Breast epithelium (tissue), 4 donors: ENCODE data around the gene RASSF7. TPM values are rescaled to one million over a fixed set of nuclear protein-coding genes. Genes with fewer than 3 reads are reported as not detected.
A peak's percentile ranks its signal among the peaks of the same experiment; 100 is the strongest.

Experiments
- DNase-seq, 2 donors: peaks; one replicate each; pipeline ENCODE4 v3.0.0-alpha.2; 2019; ENCODE audit warnings: low spot score in 2 of 2
- H3K27ac ChIP-seq, 2 donors: fragments of 200-600 bp; sonication (generic) in 1 of 2; one replicate each; pipeline ENCODE4 v1.5.1; 2016 to 2019; ENCODE audit warnings: mild to moderate bottlenecking in 1 of 2
- H3K27me3 ChIP-seq, 2 donors: fragments of 200-600 bp; sonication (generic) in 1 of 2; one replicate each; pipeline versions ENCODE4 v1.5.1 to v1.6.0; 2017 to 2019; ENCODE audit warnings: control low read depth in 1 of 2, mild to moderate bottlenecking in 1 of 2
- H3K36me3 ChIP-seq: fragments of 200-600 bp; one replicate; pipeline ENCODE4 v1.5.1; 2019
- H3K4me1 ChIP-seq, 2 donors: fragments of 200-600 bp; sonication (generic); one replicate each; pipeline ENCODE4 v1.5.1; 2016 to 2019; ENCODE audit warnings: control low read depth in 1 of 2
- H3K4me3 ChIP-seq, 3 donors: fragments of 200-600 bp; sonication (generic); 1 replicate in 2 of 3; 2 replicates in 1 of 3; pipeline ENCODE4 v1.5.1; 2016 to 2019; ENCODE audit warnings: mild to moderate bottlenecking in 3 of 3, moderate library complexity in 2 of 3
- H3K9me3 ChIP-seq, 2 donors: fragments of 200-600 bp; sonication (generic) in 1 of 2; one replicate each; pipeline ENCODE4 v1.5.1; 2016 to 2019; ENCODE audit warnings: control low read depth in 1 of 2
- POLR2A ChIP-seq: fragments of 450-650 bp; IDR thresholded peaks from one replicate; pipeline ENCODE4 v1.6.1; 2016; ENCODE audit warnings: antibody characterized with exemption, mild to moderate bottlenecking, moderate library complexity
- POLR2AphosphoS5 ChIP-seq, 3 donors: sonication (generic); formaldehyde crosslinking; IDR thresholded peaks; one replicate each; pipeline ENCODE4 v1.6.1; 2017; ENCODE audit warnings: antibody characterized with exemption in 3 of 3
- intact Hi-C: fragments of 100-400 bp; cut with DNase I; formaldehyde crosslinking; loops from one replicate; pipeline ENCODE4 v1.15.1; 2023; ENCODE audit warnings: low total_unique reads
- total RNA-seq, 3 donors: library from RNA; depleted of rRNA; stranded (reverse); fragments of >200 nt; gene quantifications; one replicate each; pipeline ENCODE4 v1.1.0, GENCODE V29; 2016
- TF ChIP-seq, protein P1 (sequence below), 3 donors: fragments of 450-650 bp; IDR thresholded peaks; one replicate each; pipeline ENCODE4 v1.5.1; 2016 to 2017; ENCODE audit warnings: antibody characterized with exemption in 3 of 3, mild to moderate bottlenecking in 3 of 3, moderate library complexity in 3 of 3

RASSF7 gene
- total RNA-seq, 3 donors from 2014 or later: 7.5 to 58.5 (median 33.1) TPM

DNA sequence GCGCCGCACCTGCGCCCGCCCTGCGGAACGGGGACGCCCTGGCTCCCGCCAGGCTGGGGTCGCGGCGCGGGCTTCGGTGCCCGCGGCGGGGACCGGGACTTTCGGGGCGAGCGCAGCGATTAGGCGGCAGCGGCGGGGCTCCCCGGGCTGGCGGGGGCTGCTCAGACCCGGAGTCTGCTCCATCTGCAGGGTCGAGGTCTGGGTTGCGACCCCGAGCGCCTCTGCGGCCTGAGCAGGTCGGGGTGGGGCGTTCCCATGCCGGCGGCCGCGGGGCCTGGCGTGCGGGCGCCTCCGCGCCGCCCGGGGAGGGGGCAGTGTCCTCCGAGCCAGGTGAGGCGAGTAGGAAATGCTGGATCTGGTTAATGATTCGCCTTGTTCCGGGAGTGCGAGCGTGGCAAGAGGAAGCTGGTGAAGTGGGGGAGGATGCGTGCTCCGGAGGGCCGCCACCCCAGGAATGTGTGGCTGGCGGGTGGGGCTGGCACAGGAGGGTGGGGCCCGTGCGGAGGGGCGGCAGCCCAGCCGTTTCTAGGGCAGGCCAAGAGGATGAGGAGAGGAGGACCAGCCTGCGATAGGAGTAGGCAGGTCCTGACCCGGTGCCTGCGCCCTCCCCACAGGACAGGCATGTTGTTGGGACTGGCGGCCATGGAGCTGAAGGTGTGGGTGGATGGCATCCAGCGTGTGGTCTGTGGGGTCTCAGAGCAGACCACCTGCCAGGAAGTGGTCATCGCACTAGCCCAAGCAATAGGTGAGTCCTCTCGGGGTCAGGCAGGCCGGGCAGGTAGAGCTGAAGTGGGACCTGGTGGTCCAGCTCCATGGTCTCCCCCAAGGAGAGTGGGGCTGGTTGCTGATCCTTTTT lies 606 bp downstream of the RASSF7 start:
- TF ChIP-seq, protein P1, sequence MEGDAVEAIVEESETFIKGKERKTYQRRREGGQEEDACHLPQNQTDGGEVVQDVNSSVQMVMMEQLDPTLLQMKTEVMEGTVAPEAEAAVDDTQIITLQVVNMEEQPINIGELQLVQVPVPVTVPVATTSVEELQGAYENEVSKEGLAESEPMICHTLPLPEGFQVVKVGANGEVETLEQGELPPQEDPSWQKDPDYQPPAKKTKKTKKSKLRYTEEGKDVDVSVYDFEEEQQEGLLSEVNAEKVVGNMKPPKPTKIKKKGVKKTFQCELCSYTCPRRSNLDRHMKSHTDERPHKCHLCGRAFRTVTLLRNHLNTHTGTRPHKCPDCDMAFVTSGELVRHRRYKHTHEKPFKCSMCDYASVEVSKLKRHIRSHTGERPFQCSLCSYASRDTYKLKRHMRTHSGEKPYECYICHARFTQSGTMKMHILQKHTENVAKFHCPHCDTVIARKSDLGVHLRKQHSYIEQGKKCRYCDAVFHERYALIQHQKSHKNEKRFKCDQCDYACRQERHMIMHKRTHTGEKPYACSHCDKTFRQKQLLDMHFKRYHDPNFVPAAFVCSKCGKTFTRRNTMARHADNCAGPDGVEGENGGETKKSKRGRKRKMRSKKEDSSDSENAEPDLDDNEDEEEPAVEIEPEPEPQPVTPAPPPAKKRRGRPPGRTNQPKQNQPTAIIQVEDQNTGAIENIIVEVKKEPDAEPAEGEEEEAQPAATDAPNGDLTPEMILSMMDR (IDR thresholded peaks at IDR 0.05): no peak
- TF ChIP-seq POLR2AphosphoS5 (IDR thresholded peaks at IDR 0.05): no peak
- peak; percentile 13 for TF ChIP-seq POLR2A
- Histone ChIP-seq H3K27me3 (no peaks in the 10 kb centered on the region), H3K27ac (peak overlapping the region; percentile 87 to 89), H3K9me3 (no peaks in the 10 kb centered on the region), H3K4me3 (peak overlapping the region; percentile 63 to 86 (median 85)), H3K4me1 (no peaks in the 10 kb centered on the region), H3K36me3 (no peaks in the 10 kb centered on the region)
- no peak for DNase-seq
- intact Hi-C loops: loop anchor here (10.0 kb wide), 1 partner anchor 213 kb away; the partner anchor contains the start of gene GATD1

DNA sequence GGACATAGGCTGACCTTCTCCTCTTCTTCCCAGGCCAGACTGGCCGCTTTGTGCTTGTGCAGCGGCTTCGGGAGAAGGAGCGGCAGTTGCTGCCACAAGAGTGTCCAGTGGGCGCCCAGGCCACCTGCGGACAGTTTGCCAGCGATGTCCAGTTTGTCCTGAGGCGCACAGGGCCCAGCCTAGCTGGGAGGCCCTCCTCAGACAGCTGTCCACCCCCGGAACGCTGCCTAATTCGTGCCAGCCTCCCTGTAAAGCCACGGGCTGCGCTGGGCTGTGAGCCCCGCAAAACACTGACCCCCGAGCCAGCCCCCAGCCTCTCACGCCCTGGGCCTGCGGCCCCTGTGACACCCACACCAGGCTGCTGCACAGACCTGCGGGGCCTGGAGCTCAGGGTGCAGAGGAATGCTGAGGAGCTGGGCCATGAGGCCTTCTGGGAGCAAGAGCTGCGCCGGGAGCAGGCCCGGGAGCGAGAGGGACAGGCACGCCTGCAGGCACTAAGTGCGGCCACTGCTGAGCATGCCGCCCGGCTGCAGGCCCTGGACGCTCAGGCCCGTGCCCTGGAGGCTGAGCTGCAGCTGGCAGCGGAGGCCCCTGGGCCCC lies 1.4 kb downstream of the RASSF7 start:
- no peaks in the 10 kb centered on the region for H3K27me3 ChIP-seq
- H3K27ac ChIP-seq: no peak overlapping the region
- intact Hi-C loops: loop anchor here (10.0 kb wide), 1 partner anchor 213 kb away; the partner anchor contains the start of gene GATD1
- H3K4me3 ChIP-seq: peak overlapping the region in 2 of 3 donors; percentile 85 to 86
- no peaks in the 10 kb centered on the region for H3K36me3 ChIP-seq
- H3K4me1 ChIP-seq: no peaks in the 10 kb centered on the region
- TF ChIP-seq POLR2AphosphoS5 (IDR thresholded peaks at IDR 0.05) (no peak), POLR2A (no peak)
- TF ChIP-seq, protein P1 (IDR thresholded peaks at IDR 0.05): no peak
- DNase-seq: no peak
- H3K9me3 ChIP-seq: no peaks in the 10 kb centered on the region

DNA sequence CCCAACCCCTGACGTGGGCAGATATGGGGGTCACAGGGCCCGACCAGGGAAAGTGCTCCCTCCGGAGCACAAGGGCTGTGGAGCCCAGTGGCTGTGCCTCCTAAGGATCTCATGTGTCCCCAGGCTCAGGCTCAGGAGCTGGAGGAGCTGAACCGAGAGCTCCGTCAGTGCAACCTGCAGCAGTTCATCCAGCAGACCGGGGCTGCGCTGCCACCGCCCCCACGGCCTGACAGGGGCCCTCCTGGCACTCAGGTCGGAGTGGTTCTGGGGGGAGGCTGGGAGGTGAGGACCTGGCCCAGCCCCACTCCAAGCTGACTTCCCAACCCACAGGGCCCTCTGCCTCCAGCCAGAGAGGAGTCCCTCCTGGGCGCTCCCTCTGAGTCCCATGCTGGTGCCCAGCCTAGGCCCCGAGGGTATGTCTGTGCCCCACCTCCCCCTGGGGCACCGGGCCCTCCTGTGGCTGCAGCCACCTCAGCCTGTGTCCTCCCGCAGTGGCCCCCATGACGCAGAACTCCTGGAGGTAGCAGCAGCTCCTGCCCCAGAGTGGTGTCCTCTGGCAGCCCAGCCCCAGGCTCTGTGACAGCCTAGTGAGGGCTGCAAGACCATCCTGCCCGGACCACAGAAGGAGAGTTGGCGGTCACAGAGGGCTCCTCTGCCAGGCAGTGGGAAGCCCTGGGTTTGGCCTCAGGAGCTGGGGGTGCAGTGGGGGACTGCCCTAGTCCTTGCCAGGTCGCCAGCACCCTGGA lies 2.5 kb downstream of the RASSF7 start:
- no peak for DNase-seq
- Histone ChIP-seq H3K4me1 (peaks cover 0 to 4% of the 10 kb centered on the region in 2 donors), H3K9me3 (no peaks in the 10 kb centered on the region), H3K27ac (peak overlapping the region; percentile 52 to 78), H3K4me3 (no peak overlapping the region), H3K27me3 (no peaks in the 10 kb centered on the region), H3K36me3 (no peaks in the 10 kb centered on the region)
- no peak for TF ChIP-seq POLR2A
- TF ChIP-seq, protein P1 (IDR thresholded peaks at IDR 0.05): no peak
- TF ChIP-seq POLR2AphosphoS5 (IDR thresholded peaks at IDR 0.05): no peak
- intact Hi-C loops: loop anchor here (10.0 kb wide), 1 partner anchor 212 kb away; the partner anchor contains the start of gene GATD1

DNA sequence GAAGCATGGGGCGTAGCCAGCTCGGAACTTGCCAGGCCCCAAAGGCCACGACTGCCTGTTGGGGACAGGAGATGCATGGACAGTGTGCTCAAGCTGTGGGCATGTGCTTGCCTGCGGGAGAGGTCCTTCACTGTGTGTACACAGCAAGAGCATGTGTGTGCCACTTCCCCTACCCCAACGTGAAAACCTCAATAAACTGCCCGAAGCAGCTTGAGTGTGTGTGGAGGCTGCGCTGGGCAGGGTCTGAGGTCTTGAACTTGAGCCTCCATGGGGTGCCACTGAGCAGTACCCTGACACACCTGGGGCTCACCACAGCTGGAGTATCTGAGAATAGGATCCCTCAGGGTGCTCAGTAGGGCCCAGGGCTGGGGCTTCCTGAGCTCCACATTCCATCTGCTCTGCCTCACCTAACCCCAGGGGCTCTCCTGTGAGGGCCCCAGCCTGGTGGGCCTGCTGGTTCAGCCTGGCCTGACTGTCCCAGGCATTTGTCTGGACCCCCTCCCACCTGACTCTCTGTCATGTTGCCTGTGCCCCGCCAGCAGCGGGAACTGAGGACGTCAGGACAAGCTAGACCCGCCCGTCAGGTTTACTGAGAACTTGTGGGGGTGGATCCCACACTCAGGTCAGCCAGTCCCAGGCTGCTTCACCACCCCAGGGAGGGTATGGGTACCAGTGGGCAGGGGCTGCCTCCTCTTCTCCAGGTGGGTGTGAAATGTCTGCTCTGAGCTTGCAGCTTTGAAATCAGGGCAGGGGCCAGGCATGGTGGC lies 3.2 kb downstream of the RASSF7 start:
- Histone ChIP-seq H3K4me3 (no peak overlapping the region), H3K27me3 (no peaks in the 10 kb centered on the region), H3K9me3 (no peaks in the 10 kb centered on the region), H3K36me3 (no peaks in the 10 kb centered on the region), H3K27ac (peak overlapping the region; percentile 52 to 78), H3K4me1 (peaks cover 0 to 4% of the 10 kb centered on the region in 2 donors)
- TF ChIP-seq, protein P1 (IDR thresholded peaks at IDR 0.05): no peak
- no peak for TF ChIP-seq POLR2A
- no peak for TF ChIP-seq POLR2AphosphoS5 (IDR thresholded peaks at IDR 0.05)
- intact Hi-C loops: loop anchor here (10.0 kb wide), 1 partner anchor 211 kb away; the partner anchor contains the start of gene GATD1
- peak; percentile 48 to 71 for DNase-seq
